ENCODE measurements around the gene PLAAT5.

DNA sequence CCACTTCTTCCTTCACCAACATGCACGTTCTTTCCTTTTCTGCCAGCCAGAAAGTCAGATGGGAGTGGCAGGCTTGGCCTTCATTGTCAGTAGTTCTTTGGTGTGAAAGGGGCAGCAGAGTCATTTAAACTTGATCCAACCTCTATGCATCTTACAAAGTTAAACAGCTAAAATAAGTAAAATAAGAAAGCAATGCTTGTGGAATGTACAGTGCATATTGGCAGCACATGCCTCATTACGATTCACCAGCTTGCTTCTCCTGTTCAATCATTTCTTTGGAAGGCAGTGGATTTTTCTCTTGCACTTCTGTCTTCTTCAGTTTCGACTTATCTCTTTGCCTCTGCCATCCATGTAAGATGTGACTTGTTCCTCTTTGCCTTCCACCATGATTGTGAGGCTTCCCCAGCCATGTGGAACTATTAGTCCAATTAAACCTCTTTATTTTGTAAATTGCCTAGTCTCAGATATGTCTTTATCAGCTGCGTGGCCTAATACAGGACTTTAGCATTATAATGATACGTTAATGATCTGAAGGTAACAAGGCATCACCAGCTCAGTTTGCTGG lies 29.7 kb upstream of the PLAAT5 start:
- TF ChIP-seq CTCF (conservative IDR thresholded peaks at IDR 0.05), result no peak
- TF ChIP-seq ZFX (IDR thresholded peaks at IDR 0.05), result no peak

All from C4-2B (cell line).